GM23338 (cell line): ENCODE results near the gene CKMT1A.

Source experiments
- CTCF ChIP-seq, 2 experiments: fragments of 200-600 bp in 1 of 2; sonication (generic) in 1 of 2; conservative IDR thresholded peaks; 2 replicates each; pipeline versions ENCODE4 v1.5.1 to v1.6.1; 2016 to 2017; ENCODE audit warnings: antibody characterized with exemption in 2 of 2, low read depth in 2 of 2, mild to moderate bottlenecking in 2 of 2, moderate library complexity in 1 of 2
- EZH2 ChIP-seq: fragments of 200-600 bp; sonication (generic); IDR thresholded peaks from one replicate; pipeline ENCODE4 v1.8.0; 2017; ENCODE audit warnings: antibody characterized with exemption, mild to moderate bottlenecking, low read depth; ENCODE audit not compliant: unreplicated experiment
- EZH2phosphoT487 ChIP-seq: fragments of 200-600 bp; sonication (generic); IDR thresholded peaks from one replicate; pipeline ENCODE4 v1.8.1; 2018; ENCODE audit warnings: antibody characterized with exemption; ENCODE audit not compliant: unreplicated experiment
- POLR2AphosphoS5 ChIP-seq: IDR thresholded peaks from 2 replicates; pipeline ENCODE4 v1.6.1; 2016; ENCODE audit warnings: antibody characterized with exemption, low read depth
- REST ChIP-seq: IDR thresholded peaks from one replicate; pipeline ENCODE4 v1.6.1; 2018; ENCODE audit warnings: antibody characterized with exemption; ENCODE audit not compliant: unreplicated experiment
- ZNF114 ChIP-seq: fragments of 250-450 bp; sonication (Bioruptor Pico); IDR thresholded peaks from 2 replicates; pipeline ENCODE4 v1.5.0; 2020; ENCODE audit warnings: mild to moderate bottlenecking, moderate library complexity

GRCh38 chr15:43702174-43702573, 8.5 kb downstream of the CKMT1A start:
- TF ChIP-seq CTCF (conservative IDR thresholded peaks at IDR 0.05; ENCODE audit: low read depth in 2 of 2) = no peak
- TF ChIP-seq POLR2AphosphoS5 = no peak
- no peak for TF ChIP-seq EZH2
- TF ChIP-seq ZNF114 = no peak
- TF ChIP-seq REST = no peak
- no peak for TF ChIP-seq EZH2phosphoT487
